Mesendoderm (in vitro differentiated cells): Measurements from ENCODE around the gene SHC2.
A peak's percentile ranks its signal among the peaks of the same experiment; 100 is the strongest.

Experiments
- DNase-seq: peaks from one replicate; pipeline ENCODE4 v3.0.0; 2013
- H2AK5ac ChIP-seq: 2 replicates; pipeline ENCODE4 v1.6.1; 2013; ENCODE audit warnings: low read length, inconsistent platforms
- H2BK120ac ChIP-seq: 2 replicates; pipeline ENCODE4 v1.6.1; 2013; ENCODE audit warnings: low read depth, mild to moderate bottlenecking, low read length, moderate library complexity, mixed read lengths
- H2BK15ac ChIP-seq: replicated peaks from 2 replicates; pipeline ENCODE4 v1.6.1; 2013; ENCODE audit warnings: low read depth, mild to moderate bottlenecking, moderate library complexity
- H2BK5ac ChIP-seq: 2 replicates; pipeline ENCODE4 v1.6.1; 2013; ENCODE audit warnings: low read length, inconsistent platforms
- H3K18ac ChIP-seq: 2 replicates; pipeline ENCODE4 v1.6.1; 2013; ENCODE audit warnings: mild to moderate bottlenecking, low read length, mixed read lengths
- H3K23ac ChIP-seq: one replicate; pipeline ENCODE4 v1.6.1; 2013; ENCODE audit warnings: low read length
- H3K27ac ChIP-seq: 2 replicates; pipeline ENCODE4 v1.5.1; 2013; ENCODE audit warnings: low read depth, mild to moderate bottlenecking, inconsistent platforms, low read length, moderate library complexity
- H3K27me3 ChIP-seq: 2 replicates; pipeline ENCODE4 v1.6.1; 2013; ENCODE audit warnings: low read length, control low read depth, mild to moderate bottlenecking, inconsistent platforms; ENCODE audit not compliant: insufficient read depth, poor library complexity
- H3K36me3 ChIP-seq: 2 replicates; pipeline ENCODE4 v1.6.1; 2013; ENCODE audit warnings: low read length, inconsistent platforms; ENCODE audit not compliant: control insufficient read depth, insufficient read depth
- H3K4ac ChIP-seq: one replicate; pipeline ENCODE4 v1.6.1; 2013; ENCODE audit warnings: low read depth, mild to moderate bottlenecking, low read length, moderate library complexity
- H3K4me1 ChIP-seq: 2 replicates; pipeline ENCODE4 v1.6.1; 2013; ENCODE audit warnings: low read depth, low read length, inconsistent platforms; ENCODE audit not compliant: control insufficient read depth
- H3K4me2 ChIP-seq: 2 replicates; pipeline ENCODE4 v1.6.1; 2013; ENCODE audit warnings: low read length
- H3K4me3 ChIP-seq: 2 replicates; pipeline ENCODE4 v1.5.1; 2013; ENCODE audit warnings: mild to moderate bottlenecking, low read length
- H3K56ac ChIP-seq: one replicate; pipeline ENCODE4 v1.6.1; 2013; ENCODE audit warnings: low read length
- H3K79me1 ChIP-seq: 2 replicates; pipeline ENCODE4 v1.6.1; 2013; ENCODE audit warnings: low read length, inconsistent platforms
- H3K79me2 ChIP-seq: 2 replicates; pipeline ENCODE4 v1.6.1; 2013; ENCODE audit warnings: mild to moderate bottlenecking, low read length; ENCODE audit not compliant: control insufficient read depth, insufficient read depth
- H3K9ac ChIP-seq: 2 replicates; pipeline ENCODE4 v1.6.1; 2013; ENCODE audit warnings: low read length, inconsistent platforms
- H4K5ac ChIP-seq: one replicate; pipeline ENCODE4 v1.6.1; 2013; ENCODE audit warnings: low read length
- H4K8ac ChIP-seq: one replicate; pipeline ENCODE4 v1.6.1; 2013; ENCODE audit warnings: low read depth, mild to moderate bottlenecking, control low read depth, low read length, moderate library complexity
- WGBS: extraction: QIAGEN DNeasy Blood & Tissue Kit; methylation state at CpG from one replicate; pipeline ENCODE4 v1.1.7; 2013; ENCODE audit warnings: low lambda C conversion rate, missing lambda C conversion rate; ENCODE audit not compliant: insufficient coverage; ENCODE audit errors: extremely low coverage; 5-methylcytosine and 5-hydroxymethylcytosine counted together

Gene SHC2

DNA sequence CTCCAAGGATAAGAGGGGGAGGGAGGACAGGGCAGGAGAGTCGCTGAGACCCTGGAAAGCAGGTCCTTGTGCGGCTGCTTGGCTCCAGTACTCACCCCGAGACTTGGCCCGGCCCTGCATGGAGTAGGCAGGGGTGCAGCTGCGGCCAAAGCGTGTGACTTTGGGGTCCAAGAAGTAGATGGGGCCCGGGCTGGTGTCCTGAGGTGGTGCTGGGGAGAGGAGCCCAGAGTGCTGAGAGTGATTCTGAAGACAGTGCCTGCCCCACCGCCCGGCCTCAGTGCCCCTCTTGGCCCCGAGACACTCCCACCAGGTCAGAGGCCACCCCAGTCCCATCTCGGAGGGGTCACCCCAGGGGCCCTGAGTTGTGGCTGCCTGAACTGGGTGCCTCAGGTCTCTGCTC is 6.7 kb upstream of the SHC2 start:
- no peak overlapping the region for H3K9ac ChIP-seq
- no peaks in the 10 kb centered on the region for H3K79me2 ChIP-seq
- no peak overlapping the region for H3K23ac ChIP-seq
- H3K18ac ChIP-seq: no peak overlapping the region
- H3K79me1 ChIP-seq: no peaks in the 10 kb centered on the region
- no peaks in the 10 kb centered on the region for H3K4me1 ChIP-seq
- no peak overlapping the region for H3K4me3 ChIP-seq
- H4K8ac ChIP-seq: no peak overlapping the region
- DNase-seq: no peak
- no CpG with 5 or more reads among the region's 11 CpGs for WGBS
- no peaks in the 10 kb centered on the region for H3K27me3 ChIP-seq
- no peak overlapping the region for H2AK5ac ChIP-seq
- no peak overlapping the region for H4K5ac ChIP-seq
- H2BK120ac ChIP-seq: no peak overlapping the region
- no peak overlapping the region for H3K27ac ChIP-seq
- no peak overlapping the region for H3K4ac ChIP-seq
- H3K4me2 ChIP-seq: no peak overlapping the region
- H2BK15ac ChIP-seq: no peak overlapping the region
- H2BK5ac ChIP-seq: no peak overlapping the region
- H3K56ac ChIP-seq: no peak overlapping the region
- H3K36me3 ChIP-seq: no peaks in the 10 kb centered on the region

GRCh38 chr19:465056-465816 is 4.4 kb upstream of the SHC2 start:
- H3K4me3 ChIP-seq: no peak overlapping the region
- no CpG with 5 or more reads among the region's 3 CpGs for WGBS
- peaks cover 3% of the 10 kb centered on the region for H3K27me3 ChIP-seq
- H2BK120ac ChIP-seq: no peak overlapping the region
- H3K9ac ChIP-seq: no peak overlapping the region
- H3K27ac ChIP-seq: no peak overlapping the region
- no peak overlapping the region for H3K4me2 ChIP-seq
- no peak overlapping the region for H2BK15ac ChIP-seq
- no peaks in the 10 kb centered on the region for H3K79me1 ChIP-seq
- no peak overlapping the region for H2BK5ac ChIP-seq
- no peak overlapping the region for H4K8ac ChIP-seq
- no peak overlapping the region for H3K18ac ChIP-seq
- no peak overlapping the region for H3K56ac ChIP-seq
- no peaks in the 10 kb centered on the region for H3K36me3 ChIP-seq
- H2AK5ac ChIP-seq: no peak overlapping the region
- H3K4me1 ChIP-seq: no peaks in the 10 kb centered on the region
- H3K23ac ChIP-seq: no peak overlapping the region
- DNase-seq: no peak
- no peaks in the 10 kb centered on the region for H3K79me2 ChIP-seq
- H3K4ac ChIP-seq: no peak overlapping the region
- H4K5ac ChIP-seq: no peak overlapping the region

DNA sequence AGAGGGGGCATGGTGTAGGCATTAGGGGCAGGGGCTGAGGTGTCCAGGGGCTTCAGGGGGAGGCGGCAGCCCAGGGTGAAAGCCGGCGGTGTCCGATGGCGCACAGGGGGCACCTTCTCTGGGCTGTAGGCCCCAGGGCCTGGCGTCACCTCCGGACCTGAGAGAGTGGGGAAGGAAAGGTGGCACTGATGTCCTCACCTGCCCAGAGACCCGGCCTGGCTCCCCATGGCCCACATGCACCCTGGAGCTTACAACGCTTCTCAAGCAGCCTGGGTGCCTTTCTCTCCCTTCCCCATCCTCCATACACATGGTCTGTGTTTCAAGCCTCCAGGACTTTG is 3.3 kb upstream of the SHC2 start:
- H3K9ac ChIP-seq: no peak overlapping the region
- H2BK5ac ChIP-seq: no peak overlapping the region
- DNase-seq: no peak
- H3K4me2 ChIP-seq: no peak overlapping the region
- no peak overlapping the region for H4K8ac ChIP-seq
- H3K79me1 ChIP-seq: no peaks in the 10 kb centered on the region
- H2BK15ac ChIP-seq: no peak overlapping the region
- H2AK5ac ChIP-seq: no peak overlapping the region
- no peaks in the 10 kb centered on the region for H3K79me2 ChIP-seq
- H4K5ac ChIP-seq: no peak overlapping the region
- no peak overlapping the region for H3K56ac ChIP-seq
- H3K4me1 ChIP-seq: no peaks in the 10 kb centered on the region
- no peak overlapping the region for H3K4me3 ChIP-seq
- H2BK120ac ChIP-seq: no peak overlapping the region
- no peak overlapping the region for H3K27ac ChIP-seq
- H3K27me3 ChIP-seq: peaks cover 3% of the 10 kb centered on the region
- no CpG with 5 or more reads among the region's 9 CpGs for WGBS
- H3K18ac ChIP-seq: no peak overlapping the region
- no peak overlapping the region for H3K23ac ChIP-seq
- no peak overlapping the region for H3K4ac ChIP-seq
- H3K36me3 ChIP-seq: no peaks in the 10 kb centered on the region

DNA sequence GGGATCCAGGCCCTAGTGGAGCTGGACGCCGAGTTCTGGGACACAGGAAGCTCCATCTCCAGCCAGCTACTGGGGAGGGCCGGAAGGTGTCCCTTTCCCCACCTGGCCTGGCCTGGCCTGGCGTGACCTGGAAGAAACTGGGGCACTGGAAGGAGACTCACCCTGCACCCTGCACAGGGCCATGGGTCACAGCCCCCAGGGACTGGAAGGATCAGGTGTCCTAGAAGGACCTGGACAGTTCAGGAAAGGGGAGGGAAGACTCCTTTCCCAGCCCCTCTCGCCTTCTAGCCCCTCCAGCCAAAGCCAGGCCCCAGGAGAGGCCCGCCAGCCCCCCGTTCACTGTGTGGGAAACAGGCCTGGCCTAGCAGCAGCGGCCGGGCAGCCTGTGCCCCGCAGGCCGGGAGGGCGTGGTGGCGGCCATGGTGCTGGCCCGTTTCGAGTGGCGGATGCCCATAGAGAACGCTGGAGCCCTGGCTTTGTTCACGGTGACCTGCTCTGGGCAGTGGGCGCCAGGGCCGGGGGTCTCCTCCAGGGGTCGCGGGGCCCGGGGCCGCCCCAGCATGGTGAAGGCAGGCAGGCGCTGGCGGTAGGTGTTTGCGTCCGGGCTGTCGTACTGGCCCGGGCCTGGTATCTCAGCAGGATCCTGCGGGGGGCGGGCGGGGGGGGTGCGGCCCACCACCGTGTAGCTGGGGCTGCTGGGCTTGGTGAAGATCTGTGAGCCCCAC is 2.8 kb upstream of the SHC2 start:
- Histone ChIP-seq H2AK5ac (no peak overlapping the region), H3K4me3 (no peak overlapping the region), H3K23ac (no peak overlapping the region), H3K79me2 (no peaks in the 10 kb centered on the region), H2BK15ac (no peak overlapping the region), H3K27me3 (peaks cover 3% of the 10 kb centered on the region), H3K27ac (no peak overlapping the region), H4K5ac (no peak overlapping the region), H3K56ac (no peak overlapping the region), H3K4me1 (no peaks in the 10 kb centered on the region), H3K4me2 (no peak overlapping the region), H2BK120ac (no peak overlapping the region), H3K18ac (no peak overlapping the region), H3K4ac (no peak overlapping the region), H2BK5ac (no peak overlapping the region), H4K8ac (no peak overlapping the region), H3K79me1 (no peaks in the 10 kb centered on the region), H3K9ac (no peak overlapping the region), H3K36me3 (no peaks in the 10 kb centered on the region)
- DNase-seq: no peak
- no CpG with 5 or more reads among the region's 35 CpGs for WGBS

- Histone ChIP-seq H3K79me1 (no peaks in the 10 kb centered on the region), H3K56ac (peak overlapping the region; percentile 44), H3K4ac (no peak overlapping the region), H2BK120ac (no peak overlapping the region), H3K36me3 (no peaks in the 10 kb centered on the region), H2BK15ac (no peak overlapping the region), H3K4me3 (no peak overlapping the region), H3K27me3 (peaks cover 3% of the 10 kb centered on the region), H2BK5ac (no peak overlapping the region), H3K4me2 (peak overlapping the region; percentile 38), H3K79me2 (no peaks in the 10 kb centered on the region), H3K18ac (no peak overlapping the region), H2AK5ac (no peak overlapping the region), H4K8ac (no peak overlapping the region), H3K27ac (no peak overlapping the region), H4K5ac (no peak overlapping the region), H3K9ac (peak overlapping the region; percentile 34), H3K23ac (no peak overlapping the region), H3K4me1 (no peaks in the 10 kb centered on the region)
- DNase-seq: peak; percentile 63
- no CpG with 5 or more reads among the region's 60 CpGs for WGBS
Observed at GRCh38 chr19:461721-462551, 1.1 kb upstream of the SHC2 start.
